D721Med (cell line): ENCODE results near the gene MYL2.

Source experiments
- DNase-seq: peaks from one replicate; pipeline ENCODE4 v3.0.0; 2011; ENCODE audit warnings: low spot score; ENCODE audit not compliant: insufficient read length
- FAIRE-seq: peaks from 2 replicates; lab custom pipeline; 2011; peaks lifted over from hg19 to GRCh38; lab: Jason Lieb, UNC
- TF ChIP-seq, protein P1 (sequence below): IDR thresholded peaks from 2 replicates; pipeline ENCODE4 v1.5.1; 2012; ENCODE audit warnings: mild to moderate bottlenecking, control low read depth; ENCODE audit not compliant: insufficient read depth; ENCODE audit errors: missing control alignments

MYL2 gene

GRCh38 chr12:110948041-110948440 lies 27.7 kb upstream of the MYL2 start:
- no peak for FAIRE-seq
- TF ChIP-seq, protein P1, sequence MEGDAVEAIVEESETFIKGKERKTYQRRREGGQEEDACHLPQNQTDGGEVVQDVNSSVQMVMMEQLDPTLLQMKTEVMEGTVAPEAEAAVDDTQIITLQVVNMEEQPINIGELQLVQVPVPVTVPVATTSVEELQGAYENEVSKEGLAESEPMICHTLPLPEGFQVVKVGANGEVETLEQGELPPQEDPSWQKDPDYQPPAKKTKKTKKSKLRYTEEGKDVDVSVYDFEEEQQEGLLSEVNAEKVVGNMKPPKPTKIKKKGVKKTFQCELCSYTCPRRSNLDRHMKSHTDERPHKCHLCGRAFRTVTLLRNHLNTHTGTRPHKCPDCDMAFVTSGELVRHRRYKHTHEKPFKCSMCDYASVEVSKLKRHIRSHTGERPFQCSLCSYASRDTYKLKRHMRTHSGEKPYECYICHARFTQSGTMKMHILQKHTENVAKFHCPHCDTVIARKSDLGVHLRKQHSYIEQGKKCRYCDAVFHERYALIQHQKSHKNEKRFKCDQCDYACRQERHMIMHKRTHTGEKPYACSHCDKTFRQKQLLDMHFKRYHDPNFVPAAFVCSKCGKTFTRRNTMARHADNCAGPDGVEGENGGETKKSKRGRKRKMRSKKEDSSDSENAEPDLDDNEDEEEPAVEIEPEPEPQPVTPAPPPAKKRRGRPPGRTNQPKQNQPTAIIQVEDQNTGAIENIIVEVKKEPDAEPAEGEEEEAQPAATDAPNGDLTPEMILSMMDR, result no peak

GRCh38 chr12:110943373-110943772 lies 23.0 kb upstream of the MYL2 start:
- no peak for DNase-seq
- FAIRE-seq, result no peak
- TF ChIP-seq, protein P1, result no peak

More at GRCh38 chr12:110948041-110948440, 27.7 kb upstream of the MYL2 start:
- DNase-seq, result no peak

DNA sequence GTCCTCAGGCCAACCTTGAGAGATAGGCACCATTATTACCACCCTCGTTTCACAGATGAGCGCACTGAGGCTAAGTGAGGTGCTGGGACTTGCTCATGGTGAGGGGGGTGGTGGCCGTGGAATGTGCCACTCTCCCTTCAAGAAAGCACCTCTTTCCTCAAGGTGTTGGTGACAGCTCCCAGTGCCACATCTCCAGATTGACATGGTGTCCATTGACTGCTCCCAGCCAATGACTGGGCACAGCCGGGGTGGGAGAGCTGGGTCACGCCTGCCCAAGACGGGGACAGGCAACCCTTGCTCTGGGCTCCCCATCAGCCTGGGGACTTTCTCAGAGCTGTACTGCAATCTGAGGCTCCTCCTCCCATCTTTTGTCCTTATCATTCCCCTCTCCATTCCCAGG lies 21.0 kb upstream of the MYL2 start:
- no peak for FAIRE-seq
- no peak for DNase-seq
- TF ChIP-seq, protein P1, result no peak

GRCh38 chr12:110940933-110941332 lies 20.6 kb upstream of the MYL2 start:
- TF ChIP-seq, protein P1, result no peak
- DNase-seq, result no peak
- no peak for FAIRE-seq

- no peak for FAIRE-seq
- DNase-seq, result no peak
- TF ChIP-seq, protein P1, result no peak
Observed at GRCh38 chr12:110940296-110940695, 19.9 kb upstream of the MYL2 start.

- FAIRE-seq (no peak), DNase-seq (peak; percentile 71)
- TF ChIP-seq, protein P1, result peak; percentile 93
Observed at GRCh38 chr12:110937104-110937641, 16.8 kb upstream of the MYL2 start.

DNA sequence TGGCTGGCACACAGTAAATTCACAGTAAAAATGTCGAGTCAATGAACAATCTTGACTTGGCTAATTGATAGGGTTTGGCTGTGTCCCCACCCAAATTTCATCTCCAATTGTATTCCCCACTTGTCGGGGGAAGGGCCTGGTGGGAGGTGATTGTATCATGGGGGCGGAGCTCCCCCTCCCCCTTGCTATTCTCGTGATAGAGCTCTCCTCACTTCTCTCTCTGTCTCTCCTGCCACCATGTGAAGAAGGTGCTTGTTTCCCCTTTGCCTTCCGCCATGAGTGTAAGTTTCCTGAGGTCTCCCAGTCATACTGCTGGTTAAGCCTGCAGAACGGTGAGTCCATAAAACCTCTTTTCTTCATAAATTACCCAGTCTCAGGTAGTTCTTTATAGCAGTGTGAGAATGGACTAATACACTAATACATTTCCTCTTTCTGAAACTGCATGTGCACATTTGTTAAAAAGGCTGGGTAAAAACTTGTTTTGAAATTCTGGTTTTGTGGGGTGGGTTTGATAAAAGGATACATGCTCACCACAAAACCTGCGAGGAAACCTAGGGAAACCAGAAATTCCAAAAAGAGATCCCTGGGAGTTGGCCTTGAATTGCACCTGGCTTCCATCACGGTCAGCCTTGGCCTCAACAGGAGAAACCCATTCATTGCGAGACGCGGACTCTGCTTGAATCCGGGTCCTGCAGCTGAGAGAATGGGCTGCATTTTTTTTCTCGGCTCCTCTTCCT lies 16.2 kb upstream of the MYL2 start:
- TF ChIP-seq, protein P1, result no peak
- DNase-seq (no peak), FAIRE-seq (no peak)
